Sigmoid colon (tissue), 7 donors: Measurements from ENCODE around the gene PLSCR2. TPM values are rescaled to one million over a fixed set of nuclear protein-coding genes. Genes with fewer than 3 reads are reported as not detected.
A peak's percentile ranks its signal among the peaks of the same experiment; 100 is the strongest.

Source experiments
- DNase-seq: peaks from one replicate; pipeline ENCODE4 v3.0.0-alpha.2; 2019
- H3K27ac ChIP-seq, 4 donors: fragments of 200-600 bp; sonication (generic); one replicate each; pipeline ENCODE4 v1.5.1; 2016 to 2019; ENCODE audit warnings: mild to moderate bottlenecking in 1 of 4
- H3K27me3 ChIP-seq, 3 donors: fragments of 200-600 bp; sonication (generic); one replicate each; pipeline ENCODE4 v1.5.1; 2019; ENCODE audit warnings: mild to moderate bottlenecking in 1 of 3
- H3K36me3 ChIP-seq, 4 donors: fragments of 200-600 bp; sonication (generic); one replicate each; pipeline ENCODE4 v1.5.1; 2016 to 2019
- H3K4me1 ChIP-seq, 4 donors: fragments of 200-600 bp; sonication (generic); one replicate each; pipeline ENCODE4 v1.5.1; 2017 to 2019
- H3K4me3 ChIP-seq, 4 donors: fragments of 200-600 bp; sonication (generic); one replicate each; pipeline ENCODE4 v1.5.1; 2017 to 2019; ENCODE audit warnings: mild to moderate bottlenecking in 2 of 4, moderate library complexity in 1 of 4
- H3K9me3 ChIP-seq, 4 donors: fragments of 200-600 bp in 3 of 4; sonication (generic) in 3 of 4; one replicate each; pipeline versions ENCODE4 v1.5.1 to v1.6.1; 2013 to 2019
- EP300 ChIP-seq, 4 donors: sonication (generic); formaldehyde crosslinking; IDR thresholded peaks; one replicate each; pipeline ENCODE4 v1.6.1; 2017; ENCODE audit warnings: antibody characterized with exemption in 4 of 4
- POLR2A ChIP-seq, 2 donors: fragments of 450-650 bp; IDR thresholded peaks; one replicate each; pipeline ENCODE4 v1.6.1; 2016; ENCODE audit warnings: antibody characterized with exemption in 2 of 2, mild to moderate bottlenecking in 2 of 2, moderate library complexity in 2 of 2
- POLR2AphosphoS5 ChIP-seq, 4 donors: sonication (generic); formaldehyde crosslinking; IDR thresholded peaks; one replicate each; pipeline ENCODE4 v1.6.1; 2017; ENCODE audit warnings: antibody characterized with exemption in 4 of 4
- WGBS, 2 donors: extraction: QIAGEN DNeasy Blood & Tissue Kit; methylation state at CpG; one replicate each; pipeline ENCODE4 v1.1.7; 2013; 5-methylcytosine and 5-hydroxymethylcytosine counted together
- intact Hi-C: fragments of 100-400 bp; cut with DNase I; formaldehyde crosslinking; loops from one replicate; pipeline ENCODE4 v1.15.1; 2023
- polyA plus RNA-seq, 3 donors: library from polyadenylated mRNA; stranded (reverse); fragments of 200-250 nt; gene quantifications; one replicate each; pipeline ENCODE4 v1.2.3, GENCODE V29; 2013
- total RNA-seq, 4 donors: library from RNA; depleted of rRNA; stranded (reverse); fragments of >200 nt; gene quantifications; one replicate each; pipeline ENCODE4 v1.1.0, GENCODE V29; 2016
- TF ChIP-seq, protein P1 (sequence below), 4 experiments: fragments of 450-650 bp in 3 of 4; fragments of 200-600 bp in 1 of 4; IDR thresholded peaks; one replicate each; pipeline ENCODE4 v1.5.1; 2016 to 2019; ENCODE audit warnings: antibody characterized with exemption in 4 of 4, mild to moderate bottlenecking in 3 of 4, moderate library complexity in 2 of 4
- donor health status: healthy with polysubstance abuse.
- donor health status: Bipolar disorder and iron deficiency.
- donor health status: healthy.

Gene PLSCR2
- total and polyA plus RNA-seq, 7 donors = 0.45 TPM; not detected in 6

DNA sequence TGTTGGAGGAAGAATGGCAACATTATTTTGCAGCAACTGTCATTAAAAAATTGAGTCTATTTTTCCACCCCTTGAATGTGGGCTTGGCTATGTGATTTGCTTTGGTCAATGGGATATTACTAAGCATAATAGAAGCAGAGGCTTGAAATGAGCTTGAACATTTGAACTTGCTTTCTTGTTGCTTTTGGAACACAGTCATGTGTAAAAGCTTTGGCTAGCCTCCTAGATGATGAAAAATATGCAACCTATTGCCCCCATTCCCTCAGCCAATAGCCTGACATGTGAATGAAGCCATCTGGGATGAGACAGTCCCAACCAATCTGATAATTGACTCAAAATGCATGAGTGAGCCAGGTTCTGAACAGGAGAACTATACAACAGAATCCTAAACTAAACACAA is 78.4 kb downstream of the PLSCR2 start:
- no peaks in the 10 kb centered on the region for H3K27me3 ChIP-seq
- no peak overlapping the region for H3K4me3 ChIP-seq
- no peaks in the 10 kb centered on the region for H3K9me3 ChIP-seq
- no peaks in the 10 kb centered on the region for H3K4me1 ChIP-seq
- H3K36me3 ChIP-seq = no peaks in the 10 kb centered on the region
- TF ChIP-seq, protein P1, sequence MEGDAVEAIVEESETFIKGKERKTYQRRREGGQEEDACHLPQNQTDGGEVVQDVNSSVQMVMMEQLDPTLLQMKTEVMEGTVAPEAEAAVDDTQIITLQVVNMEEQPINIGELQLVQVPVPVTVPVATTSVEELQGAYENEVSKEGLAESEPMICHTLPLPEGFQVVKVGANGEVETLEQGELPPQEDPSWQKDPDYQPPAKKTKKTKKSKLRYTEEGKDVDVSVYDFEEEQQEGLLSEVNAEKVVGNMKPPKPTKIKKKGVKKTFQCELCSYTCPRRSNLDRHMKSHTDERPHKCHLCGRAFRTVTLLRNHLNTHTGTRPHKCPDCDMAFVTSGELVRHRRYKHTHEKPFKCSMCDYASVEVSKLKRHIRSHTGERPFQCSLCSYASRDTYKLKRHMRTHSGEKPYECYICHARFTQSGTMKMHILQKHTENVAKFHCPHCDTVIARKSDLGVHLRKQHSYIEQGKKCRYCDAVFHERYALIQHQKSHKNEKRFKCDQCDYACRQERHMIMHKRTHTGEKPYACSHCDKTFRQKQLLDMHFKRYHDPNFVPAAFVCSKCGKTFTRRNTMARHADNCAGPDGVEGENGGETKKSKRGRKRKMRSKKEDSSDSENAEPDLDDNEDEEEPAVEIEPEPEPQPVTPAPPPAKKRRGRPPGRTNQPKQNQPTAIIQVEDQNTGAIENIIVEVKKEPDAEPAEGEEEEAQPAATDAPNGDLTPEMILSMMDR (IDR thresholded peaks at IDR 0.05) = no peak
- peak; percentile 29 to 71 (median 64) for TF ChIP-seq POLR2AphosphoS5 (IDR thresholded peaks at IDR 0.05)
- intact Hi-C loops = no loop called here
- no peak for DNase-seq
- peak overlapping the region in 1 of 4 donors; percentile 20 for H3K27ac ChIP-seq

DNA sequence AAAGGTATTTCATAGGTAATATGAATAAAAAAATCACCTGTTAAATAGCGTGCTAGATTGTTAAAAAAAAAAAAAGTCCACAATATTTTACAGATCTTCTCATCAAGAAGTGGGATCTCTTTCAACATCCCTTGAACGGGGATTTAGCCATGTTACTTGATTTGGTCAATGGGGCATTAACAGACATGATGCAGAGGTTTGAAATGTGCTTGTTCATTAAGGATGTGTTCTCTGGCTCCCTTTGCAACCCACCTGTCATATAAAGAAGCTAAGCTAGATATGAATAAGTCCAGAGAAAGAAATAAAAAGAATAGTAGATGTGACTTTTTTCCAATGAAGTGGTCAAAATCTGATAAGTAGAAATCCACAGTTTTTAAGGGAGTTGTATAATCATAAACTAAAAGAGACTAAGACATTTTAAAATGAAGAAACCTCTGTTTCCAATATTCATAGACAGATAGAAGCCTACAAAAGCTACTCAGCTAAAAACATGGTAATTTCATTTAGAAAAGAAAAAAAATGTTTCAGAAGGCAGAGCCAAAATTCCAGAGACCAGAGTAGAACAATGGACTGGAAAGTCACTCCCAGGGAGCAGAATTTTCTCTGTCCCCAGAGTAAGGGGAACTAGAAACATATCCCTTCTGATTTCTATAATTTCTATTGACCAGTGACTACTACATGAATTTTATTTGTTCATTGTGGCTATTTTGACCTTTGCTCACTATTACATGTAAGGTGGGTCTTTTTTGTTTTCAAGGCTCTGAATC is 79.2 kb downstream of the PLSCR2 start:
- WGBS, 2 donors = 48 to 72% methylated on average over 2 of the region's 2 CpGs
- DNase-seq = no peak
- H3K27me3 ChIP-seq = no peaks in the 10 kb centered on the region
- no peaks in the 10 kb centered on the region for H3K36me3 ChIP-seq
- H3K27ac ChIP-seq = peak overlapping the region in 1 of 4 donors; percentile 20
- no peaks in the 10 kb centered on the region for H3K9me3 ChIP-seq
- H3K4me1 ChIP-seq = no peaks in the 10 kb centered on the region
- intact Hi-C loops = no loop called here
- no peak overlapping the region for H3K4me3 ChIP-seq
- TF ChIP-seq POLR2A (IDR thresholded peaks at IDR 0.05) = no peak
- no peak for TF ChIP-seq POLR2AphosphoS5 (IDR thresholded peaks at IDR 0.05)
- TF ChIP-seq, protein P1 (IDR thresholded peaks at IDR 0.05) = no peak
- TF ChIP-seq EP300 (IDR thresholded peaks at IDR 0.05) = no peak

DNA sequence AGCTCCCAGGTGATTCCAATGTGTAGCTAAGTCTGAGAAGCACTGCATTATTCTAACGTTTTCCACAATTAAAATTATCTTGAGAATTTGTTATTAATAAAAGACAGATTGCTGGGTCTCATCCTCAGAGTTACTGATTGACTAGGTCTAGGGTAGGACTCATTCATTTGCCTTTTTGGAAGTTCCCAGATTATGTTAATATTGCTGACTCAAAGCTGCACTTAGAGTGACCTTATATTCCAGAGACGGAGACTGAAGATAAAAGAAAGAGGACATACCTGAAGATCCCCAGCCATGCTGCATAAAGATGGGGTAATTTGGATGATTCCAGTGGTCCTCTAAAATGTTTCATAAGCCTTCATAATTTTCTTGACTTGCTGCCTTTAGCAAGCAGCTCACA is 81.8 kb downstream of the PLSCR2 start:
- no peak overlapping the region for H3K4me3 ChIP-seq
- 76 to 82% methylated on average over 2 of the region's 2 CpGs for WGBS, 2 donors
- no peaks in the 10 kb centered on the region for H3K27me3 ChIP-seq
- no peak overlapping the region for H3K27ac ChIP-seq
- TF ChIP-seq, protein P1 (IDR thresholded peaks at IDR 0.05) = no peak
- TF ChIP-seq POLR2A (IDR thresholded peaks at IDR 0.05) (no peak), EP300 (IDR thresholded peaks at IDR 0.05) (no peak), POLR2AphosphoS5 (IDR thresholded peaks at IDR 0.05) (no peak)
- DNase-seq = no peak
- H3K9me3 ChIP-seq = no peaks in the 10 kb centered on the region
- intact Hi-C loops = no loop called here
- H3K4me1 ChIP-seq = no peaks in the 10 kb centered on the region
- no peaks in the 10 kb centered on the region for H3K36me3 ChIP-seq

DNA sequence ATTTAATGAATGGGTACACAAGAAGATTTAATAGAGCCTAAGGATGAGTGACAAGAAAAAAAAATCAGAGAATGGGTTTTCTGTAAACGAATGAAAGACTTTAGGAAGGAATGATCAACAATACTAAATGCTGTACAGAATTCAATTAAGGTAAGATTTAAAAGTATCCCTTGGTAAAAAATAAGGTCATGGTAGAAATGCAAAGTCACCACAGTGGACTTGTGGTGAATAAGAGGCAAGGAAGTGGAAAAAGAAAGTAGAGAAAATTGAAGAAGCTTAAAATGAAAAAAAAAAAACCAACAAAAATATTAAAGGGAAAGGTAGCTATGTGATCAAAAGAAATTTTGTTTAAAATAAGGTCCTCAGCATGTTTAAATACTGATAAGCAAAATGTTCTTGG is 82.4 kb downstream of the PLSCR2 start:
- no peaks in the 10 kb centered on the region for H3K27me3 ChIP-seq
- intact Hi-C loops = no loop called here
- no peak overlapping the region for H3K27ac ChIP-seq
- H3K4me3 ChIP-seq = no peak overlapping the region
- DNase-seq = no peak
- no peaks in the 10 kb centered on the region for H3K4me1 ChIP-seq
- WGBS, 2 donors = 79 to 81% methylated on average over 1 of the region's 1 CpG
- no peaks in the 10 kb centered on the region for H3K36me3 ChIP-seq
- H3K9me3 ChIP-seq = no peaks in the 10 kb centered on the region
- TF ChIP-seq, protein P1 (IDR thresholded peaks at IDR 0.05) = no peak
- no peak for TF ChIP-seq EP300 (IDR thresholded peaks at IDR 0.05)

DNA sequence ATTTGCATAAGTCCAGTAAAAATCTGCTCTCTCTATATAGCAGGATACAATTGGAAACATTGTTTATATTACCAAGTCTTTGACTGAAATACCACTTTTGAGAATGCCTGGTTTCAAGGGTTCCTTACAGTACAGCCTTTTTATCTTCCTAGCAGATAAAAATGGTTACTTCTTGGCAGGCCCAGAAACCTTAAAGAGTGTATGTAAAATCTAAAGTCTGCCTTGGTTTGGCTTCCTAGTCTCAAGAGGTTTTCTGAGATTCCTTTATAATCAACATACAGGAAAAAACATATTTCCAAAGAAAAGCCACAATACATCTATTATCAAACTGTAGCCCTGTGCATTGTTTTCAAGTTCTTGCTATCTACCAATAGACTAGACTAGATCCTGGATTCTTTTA is 84.6 kb downstream of the PLSCR2 start:
- Histone ChIP-seq H3K27ac (no peak overlapping the region), H3K9me3 (no peaks in the 10 kb centered on the region)
- intact Hi-C loops = no loop called here

More for the DNA sequence above, 84.6 kb downstream of the PLSCR2 start:
- no peaks in the 10 kb centered on the region for H3K27me3 ChIP-seq
- no peaks in the 10 kb centered on the region for H3K4me1 ChIP-seq
- DNase-seq = no peak
- H3K36me3 ChIP-seq = no peaks in the 10 kb centered on the region
- H3K4me3 ChIP-seq = no peak overlapping the region
- TF ChIP-seq POLR2A (IDR thresholded peaks at IDR 0.05) (no peak), POLR2AphosphoS5 (IDR thresholded peaks at IDR 0.05) (no peak)

Other genes with a start within 250 kb of the PLSCR2 start
- 10 to 100 TPM; 53.5 to 67.4 (median 56.1) TPM for gene PLSCR4, start 218.5 kb downstream of the PLSCR2 start, total RNA-seq
- 10 to 100 TPM; 17.5 to 32.4 (median 29.8) TPM for gene PLSCR4, start 218.5 kb downstream of the PLSCR2 start, polyA plus RNA-seq
- gene PLSCR1, start 75.0 kb upstream of the PLSCR2 start, total RNA-seq = 100 to 1,000 TPM in 2 of 4 donors, 10 to 100 TPM in 2; 59.3 to 194 (median 101) TPM
- gene PLSCR1, start 75.0 kb upstream of the PLSCR2 start, polyA plus RNA-seq = 100 to 1,000 TPM in 2 of 3 donors, 10 to 100 TPM in 1; 88.9 to 156 (median 145) TPM
- gene PLSCR5, start 135.8 kb upstream of the PLSCR2 start, total RNA-seq = not detected
- gene PLSCR5, start 135.8 kb upstream of the PLSCR2 start, polyA plus RNA-seq = not detected